HK-2 (cell line): ENCODE results near the gene HPSE2.

Source experiments
- DNase-seq: peaks from one replicate; pipeline ENCODE4 v3.0.0-alpha.2; 2018; ENCODE audit not compliant: unreplicated experiment

The HPSE2 gene

GRCh38 chr10:98846787-98847186 lies 388.9 kb downstream of the HPSE2 start:
- DNase-seq: no peak

- no peak for DNase-seq
These were observed 402.1 kb downstream of the HPSE2 start for GRCh38 chr10:98833542-98833941.

- DNase-seq: no peak
These were observed 402.9 kb downstream of the HPSE2 start for GRCh38 chr10:98832738-98833137.

GRCh38 chr10:98832196-98832595 lies 403.5 kb downstream of the HPSE2 start:
- no peak for DNase-seq

- DNase-seq: no peak
These were observed 404.3 kb downstream of the HPSE2 start for GRCh38 chr10:98831391-98831790.

- DNase-seq: no peak
These were observed 409.9 kb downstream of the HPSE2 start for GRCh38 chr10:98825741-98826140.

GRCh38 chr10:98817396-98817795 lies 418.3 kb downstream of the HPSE2 start:
- DNase-seq: no peak

GRCh38 chr10:98815039-98815885 lies 420.4 kb downstream of the HPSE2 start:
- no peak for DNase-seq

GRCh38 chr10:98814470-98814869 lies 421.2 kb downstream of the HPSE2 start:
- DNase-seq: no peak

GRCh38 chr10:98808282-98808892 lies 427.3 kb downstream of the HPSE2 start:
- DNase-seq: no peak

GRCh38 chr10:98800263-98800662 lies 435.4 kb downstream of the HPSE2 start:
- DNase-seq: no peak

- DNase-seq: no peak
These were observed 440.2 kb downstream of the HPSE2 start for GRCh38 chr10:98795467-98795866.

GRCh38 chr10:98790817-98791216 lies 444.8 kb downstream of the HPSE2 start:
- DNase-seq: no peak

GRCh38 chr10:98778277-98778759 lies 457.3 kb downstream of the HPSE2 start:
- no peak for DNase-seq

GRCh38 chr10:98758463-98758862 lies 477.2 kb downstream of the HPSE2 start:
- DNase-seq: no peak

- DNase-seq: peak; percentile 5
These were observed 487.4 kb downstream of the HPSE2 start for GRCh38 chr10:98748298-98748697.

- no peak for DNase-seq
These were observed 490.0 kb downstream of the HPSE2 start for GRCh38 chr10:98745645-98746044.

GRCh38 chr10:98720551-98720950 lies 515.1 kb downstream of the HPSE2 start:
- DNase-seq: no peak

GRCh38 chr10:98713586-98713985 lies 522.1 kb downstream of the HPSE2 start:
- DNase-seq: no peak

GRCh38 chr10:98696516-98696915 lies 539.1 kb downstream of the HPSE2 start:
- no peak for DNase-seq

- DNase-seq: no peak
These were observed 540.8 kb downstream of the HPSE2 start for GRCh38 chr10:98694883-98695282.

- DNase-seq: no peak
These were observed 541.6 kb downstream of the HPSE2 start for GRCh38 chr10:98694014-98694413.

GRCh38 chr10:98687685-98688084 lies 548.0 kb downstream of the HPSE2 start:
- no peak for DNase-seq
